K562 (cell line): ENCODE data around the gene TNK2. TPM values are rescaled to one million over a fixed set of nuclear protein-coding genes. Genes with fewer than 3 reads are reported as not detected.

Experiments
- ATAC-seq: fragments of 200-7000 bp; cut with Tn5 transposase; 3 replicates; pipeline ENCODE4 v1.9.1; 2020; ENCODE audit warnings: moderate library complexity
- BruUV-seq: library from RNA; stranded (reverse); fragments of 400-500 nt; replicated peaks from 2 replicates; lab custom pipeline; 2021; lab: Mats Ljungman, UMichigan
- CTCF ChIA-PET: fragments of 300-600 bp; formaldehyde crosslinking; extraction: SDS; loops from one replicate; lab custom pipeline; 2021; ENCODE audit warnings: low intra/inter-chr PET ratio; lab: Yijun Ruan, JAX
- POLR2A ChIA-PET: fragments of 300-600, 350-650 bp; sonication (Branson Sonifier 250); formaldehyde crosslinking; extraction: SDS; loops from one replicate; lab custom pipeline; 2021; ENCODE audit warnings: antibody characterized with exemption, inconsistent platforms; lab: Yijun Ruan, JAX
- DNase-seq, 4 experiments: peaks; one replicate each; pipeline versions ENCODE4 v3.0.0 to v3.0.0-alpha.2; 2011 to 2018; ENCODE audit warnings: low spot score in 3 of 4, mixed read lengths in 3 of 4; ENCODE audit errors: extremely low read depth in 1 of 4
- FAIRE-seq: peaks from 2 replicates; lab custom pipeline; 2011; peaks lifted over from hg19 to GRCh38; lab: Jason Lieb, UNC
- H2AFZ ChIP-seq: 2 replicates; pipeline ENCODE4 v1.6.0; 2011; ENCODE audit warnings: low read depth, low read length, control low read depth, inconsistent platforms
- H3K27ac ChIP-seq: fragments of 200-600 bp; 3 replicates; pipeline ENCODE4 v1.8.0; 2011; ENCODE audit warnings: low read depth, mild to moderate bottlenecking, control low read depth, inconsistent platforms, low read length, moderate library complexity, mixed read lengths; ENCODE audit errors: extremely low read depth
- H3K27me3 ChIP-seq, 2 experiments: fragments of 300-600 bp in 1 of 2; 2 replicates in 1 of 2; 3 replicates in 1 of 2; pipeline versions ENCODE4 v1.6.0 to v1.8.0; 2011; ENCODE audit warnings: inconsistent platforms in 2 of 2, low read length in 2 of 2, mild to moderate bottlenecking in 1 of 2, mixed read lengths in 1 of 2, moderate library complexity in 1 of 2; ENCODE audit not compliant: control insufficient read depth in 2 of 2, insufficient read depth in 2 of 2
- H3K36me3 ChIP-seq: fragments of 300-600 bp; 3 replicates; pipeline ENCODE4 v1.8.0; 2011; ENCODE audit warnings: mild to moderate bottlenecking, low read length, inconsistent platforms; ENCODE audit not compliant: control insufficient read depth, insufficient read depth
- H3K4me1 ChIP-seq, 2 experiments: fragments of 200-600 bp in 1 of 2; replicated peaks in 1 of 2; 2 replicates in 1 of 2; 3 replicates in 1 of 2; pipeline versions ENCODE4 v1.5.1 to v1.8.0; 2011; ENCODE audit warnings: inconsistent platforms in 2 of 2, low read length in 2 of 2, mild to moderate bottlenecking in 1 of 2, mixed read lengths in 1 of 2, moderate library complexity in 1 of 2; ENCODE audit not compliant: control insufficient read depth in 2 of 2, insufficient read depth in 2 of 2
- H3K4me2 ChIP-seq: 2 replicates; pipeline ENCODE4 v1.6.1; 2011; ENCODE audit warnings: low read length, control low read depth, inconsistent platforms, mixed read lengths; ENCODE audit not compliant: insufficient read depth
- H3K4me3 ChIP-seq: fragments of 200-600 bp; sonication (generic), shearing (Covaris generic); 2 replicates; pipeline ENCODE4 v1.5.1; 2016; ENCODE audit warnings: control low read depth, inconsistent platforms
- H3K79me2 ChIP-seq: fragments of 200-600 bp; 3 replicates; pipeline ENCODE4 v1.8.0; 2011; ENCODE audit warnings: low read length, inconsistent platforms; ENCODE audit not compliant: control insufficient read depth, insufficient read depth
- H3K9ac ChIP-seq, 2 experiments: 2 replicates each; pipeline versions ENCODE4 v1.6.0 to v1.6.1; 2011; ENCODE audit warnings: low read depth in 2 of 2, low read length in 2 of 2, control low read depth in 1 of 2, inconsistent platforms in 1 of 2, mild to moderate bottlenecking in 1 of 2, mixed read lengths in 1 of 2; ENCODE audit not compliant: insufficient read depth in 1 of 2
- H3K9me1 ChIP-seq: one replicate; pipeline ENCODE4 v1.6.0; 2011; ENCODE audit warnings: inconsistent platforms, mild to moderate bottlenecking, low read length, moderate library complexity; ENCODE audit not compliant: control insufficient read depth, insufficient read depth
- H3K9me3 ChIP-seq: replicated peaks from 2 replicates; pipeline ENCODE4 v1.5.1; 2011; ENCODE audit warnings: low read depth, low read length, inconsistent platforms; ENCODE audit not compliant: control insufficient read depth, insufficient read depth
- H4K20me1 ChIP-seq: replicated peaks from 2 replicates; pipeline ENCODE4 v1.6.1; 2011; ENCODE audit warnings: low read length, inconsistent platforms, mixed read lengths; ENCODE audit not compliant: control insufficient read depth, insufficient read depth
- HNRNPL ChIP-seq: fragments of 200-400 bp; formaldehyde crosslinking; IDR thresholded peaks from 2 replicates; pipeline ENCODE4 v1.6.1; 2017; ENCODE audit warnings: low read depth, mild to moderate bottlenecking, low read length
- NFIC ChIP-seq: fragments of 450-650 bp; IDR thresholded peaks from 2 replicates; pipeline ENCODE4 v1.6.1; 2017; ENCODE audit warnings: mild to moderate bottlenecking, inconsistent platforms
- NRF1 ChIP-seq, 2 experiments: fragments of 450-650 bp; IDR thresholded peaks in 1 of 2; conservative IDR thresholded peaks in 1 of 2; 2 replicates each; pipeline ENCODE4 v1.6.1; 2014; ENCODE audit warnings: mild to moderate bottlenecking in 2 of 2
- RAD51 ChIP-seq: fragments of 450-650 bp; IDR thresholded peaks from 2 replicates; pipeline ENCODE4 v1.7.1; 2016; ENCODE audit warnings: low read depth, mild to moderate bottlenecking, borderline replicate concordance
- TOE1 ChIP-seq, 2 experiments: fragments of 450-650 bp in 1 of 2; sonication (generic) in 1 of 2; formaldehyde crosslinking in 1 of 2; IDR thresholded peaks; 2 replicates each; pipeline versions ENCODE4 v1.7.1 to v1.8.0; 2016 to 2022; ENCODE audit warnings: borderline replicate concordance in 2 of 2, mild to moderate bottlenecking in 2 of 2, antibody characterized with exemption in 1 of 2, inconsistent platforms in 1 of 2, low read depth in 1 of 2, missing genetic modification reagents in 1 of 2, moderate library complexity in 1 of 2
- USF1 ChIP-seq: sonication (generic); formaldehyde crosslinking; IDR thresholded peaks from 2 replicates; pipeline ENCODE4 v1.9.0; 2022; ENCODE audit warnings: mild to moderate bottlenecking, missing genetic modification reagents
- USF2 ChIP-seq: sonication (generic); formaldehyde crosslinking; IDR thresholded peaks from 2 replicates; pipeline ENCODE4 v1.5.0; 2020; ENCODE audit warnings: missing genetic modification reagents
- WGBS: fragments of 100-300 bp; shearing (Covaris generic); methylation state at CpG from one replicate; pipeline ENCODE4 v1.1.6; 2016; ENCODE audit warnings: low coverage, mixed read lengths; ENCODE audit not compliant: insufficient coverage; ENCODE audit errors: missing lambda C conversion rate; 5-methylcytosine and 5-hydroxymethylcytosine counted together
- in situ Hi-C: fragments of 300-500 bp; cut with MboI; formaldehyde crosslinking; loops from 4 replicates; pipeline ENCODE4 v1.15.0; 2018; ENCODE audit warnings: inconsistent platforms, mixed read lengths
- intact Hi-C: fragments of 100-400 bp; cut with micrococcal nuclease; formaldehyde crosslinking; loops from 2 replicates; pipeline ENCODE4 v1.14.2; 2022
- polyA plus RNA-seq, 8 experiments: library from polyadenylated mRNA; depleted of rRNA in 4 of 8; stranded (reverse) in 5 of 8; unstranded in 3 of 8; fragments of >200 nt; fragmentation: Nextera tagmentation in 2 of 8; fragmentation: Illumina TruSeq in 1 of 8; extraction: Ambion mirVana in 2 of 8; extraction: Trizol in 1 of 8; gene quantifications; 2 replicates each; pipeline versions ENCODE4 v1.2.1 to v1.2.3, GENCODE V29; 2011 to 2014; ENCODE audit warnings: inconsistent platforms in 1 of 8, missing spikeins in 1 of 8
- total RNA-seq, 7 experiments: library from RNA; depleted of rRNA in 6 of 7; stranded (reverse); fragments of >200 nt in 6 of 7; fragmentation: Illumina TruSeq in 2 of 7; extraction: Trizol in 2 of 7; gene quantifications; 2 replicates each; pipeline versions ENCODE4 v1.2.1 to v1.2.3, GENCODE V29; 2011 to 2021; ENCODE audit warnings: low replicate concordance in 1 of 7
- TF ChIP-seq, protein P1 (sequence below), 2 experiments: fragments of 450-650 bp; formaldehyde crosslinking in 1 of 2; IDR thresholded peaks; 2 replicates each; pipeline versions ENCODE4 v1.4.0 to v1.6.1; 2014 to 2020; ENCODE audit warnings: mild to moderate bottlenecking in 2 of 2, borderline replicate concordance in 1 of 2, low read depth in 1 of 2
- TF ChIP-seq, protein P2 (sequence below): fragments of 450-650 bp; formaldehyde crosslinking; IDR thresholded peaks from 2 replicates; pipeline ENCODE4 v1.4.0; 2020; ENCODE audit warnings: mild to moderate bottlenecking, mixed read lengths

Gene TNK2
- total and polyA plus RNA-seq, 9 of the 15 experiments (the other 6 are each of a cell fraction or from before 2014, with no cell fraction given): 0.03 to 33.8 (median 6.5) TPM

DNA sequence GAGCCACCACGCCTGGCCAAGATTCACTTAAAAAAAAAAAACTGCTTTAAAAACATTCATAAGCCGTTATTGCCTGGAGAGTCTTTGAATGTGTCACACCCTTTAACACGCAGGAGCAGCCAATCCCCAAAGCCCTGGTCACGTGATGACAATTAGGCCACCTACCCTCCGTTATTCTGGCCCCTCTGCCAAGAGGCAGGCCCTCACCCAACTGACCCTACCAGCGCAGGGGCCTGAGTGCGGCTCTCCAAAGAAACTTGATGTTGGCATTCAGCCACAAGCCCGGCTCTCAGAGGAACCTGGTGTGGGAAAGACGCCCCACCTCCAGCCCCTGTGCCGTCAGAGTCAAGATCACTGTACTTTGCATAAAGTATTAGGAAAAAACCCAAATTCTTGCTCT, 85.1 kb downstream of the TNK2 start:
- ChIA-PET CTCF (interaction anchor here (0.6 kb wide), 1 partner anchor 32 kb away, joined by 3 read pairs; no protein-coding TSS in a partner anchor), POLR2A (interaction anchor here (1.0 kb wide), 1 partner anchor 8 kb away, joined by 5 read pairs; no protein-coding TSS in a partner anchor)
- Histone ChIP-seq H2AFZ (peak overlapping the region; percentile 25), H3K4me3 (no peak overlapping the region), H3K9ac (0 out of 4 replicates have a peak overlapping the region, but pooled peaks of 1 of the 2 experiments have one; percentile 72), H3K4me2 (peak overlapping the region; percentile 24; the same call in 1 of the 2 replicates), H3K9me3 (no peaks in the 10 kb centered on the region), H3K79me2 (no peaks in the 10 kb centered on the region), H3K36me3 (no peaks in the 10 kb centered on the region), H3K27me3 (peaks cover 9 to 23% of the 10 kb centered on the region in 2 experiments), H3K4me1 (peaks cover 0 to 37% of the 10 kb centered on the region in 2 experiments; a peak in 2 of 5 replicates), H3K9me1 (peaks cover 2% of the 10 kb centered on the region), H4K20me1 (no peaks in the 10 kb centered on the region), H3K27ac (no peak overlapping the region)
- DNase-seq (peak in 1 of 4 experiments; percentile 48), ATAC-seq (peak; percentile 30), FAIRE-seq (no peak)
- whole genome bisulfite sequencing: 21% methylated on average over 10 of the region's 10 CpGs
- in situ Hi-C loops: no loop called here
- no TSS peak for BruUV-seq
- intact Hi-C loops: no loop called here
- TF ChIP-seq, protein P1, sequence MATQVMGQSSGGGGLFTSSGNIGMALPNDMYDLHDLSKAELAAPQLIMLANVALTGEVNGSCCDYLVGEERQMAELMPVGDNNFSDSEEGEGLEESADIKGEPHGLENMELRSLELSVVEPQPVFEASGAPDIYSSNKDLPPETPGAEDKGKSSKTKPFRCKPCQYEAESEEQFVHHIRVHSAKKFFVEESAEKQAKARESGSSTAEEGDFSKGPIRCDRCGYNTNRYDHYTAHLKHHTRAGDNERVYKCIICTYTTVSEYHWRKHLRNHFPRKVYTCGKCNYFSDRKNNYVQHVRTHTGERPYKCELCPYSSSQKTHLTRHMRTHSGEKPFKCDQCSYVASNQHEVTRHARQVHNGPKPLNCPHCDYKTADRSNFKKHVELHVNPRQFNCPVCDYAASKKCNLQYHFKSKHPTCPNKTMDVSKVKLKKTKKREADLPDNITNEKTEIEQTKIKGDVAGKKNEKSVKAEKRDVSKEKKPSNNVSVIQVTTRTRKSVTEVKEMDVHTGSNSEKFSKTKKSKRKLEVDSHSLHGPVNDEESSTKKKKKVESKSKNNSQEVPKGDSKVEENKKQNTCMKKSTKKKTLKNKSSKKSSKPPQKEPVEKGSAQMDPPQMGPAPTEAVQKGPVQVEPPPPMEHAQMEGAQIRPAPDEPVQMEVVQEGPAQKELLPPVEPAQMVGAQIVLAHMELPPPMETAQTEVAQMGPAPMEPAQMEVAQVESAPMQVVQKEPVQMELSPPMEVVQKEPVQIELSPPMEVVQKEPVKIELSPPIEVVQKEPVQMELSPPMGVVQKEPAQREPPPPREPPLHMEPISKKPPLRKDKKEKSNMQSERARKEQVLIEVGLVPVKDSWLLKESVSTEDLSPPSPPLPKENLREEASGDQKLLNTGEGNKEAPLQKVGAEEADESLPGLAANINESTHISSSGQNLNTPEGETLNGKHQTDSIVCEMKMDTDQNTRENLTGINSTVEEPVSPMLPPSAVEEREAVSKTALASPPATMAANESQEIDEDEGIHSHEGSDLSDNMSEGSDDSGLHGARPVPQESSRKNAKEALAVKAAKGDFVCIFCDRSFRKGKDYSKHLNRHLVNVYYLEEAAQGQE (IDR thresholded peaks at IDR 0.05; ENCODE audit: borderline replicate concordance): peak; percentile 15; the same call in 1 of the 2 replicates
- TF ChIP-seq, protein P1 (CRISPR knock-in tag; IDR thresholded peaks at IDR 0.05; ENCODE audit: low read depth): no peak
- TF ChIP-seq NFIC: peak; percentile 63
- peak; percentile 77 for TF ChIP-seq USF2 (CRISPR knock-in tag)
- TF ChIP-seq TOE1 (IDR thresholded peaks at IDR 0.05; ENCODE audit: borderline replicate concordance): peak; percentile 87; the same call in 1 of the 2 replicates
- no peak for TF ChIP-seq TOE1 (CRISPR knock-in tag; IDR thresholded peaks at IDR 0.05; ENCODE audit: borderline replicate concordance, low read depth)
- no peak for TF ChIP-seq HNRNPL
- peak in 1 of 2 experiments; percentile 22; a peak in 1 of 4 replicates for TF ChIP-seq NRF1 (conservative IDR thresholded peaks at IDR 0.05 in 1 of 2, IDR thresholded peaks at IDR 0.05 in 1 of 2)
- peak; percentile 83 for TF ChIP-seq USF1 (CRISPR knock-in tag)
- TF ChIP-seq, protein P2, sequence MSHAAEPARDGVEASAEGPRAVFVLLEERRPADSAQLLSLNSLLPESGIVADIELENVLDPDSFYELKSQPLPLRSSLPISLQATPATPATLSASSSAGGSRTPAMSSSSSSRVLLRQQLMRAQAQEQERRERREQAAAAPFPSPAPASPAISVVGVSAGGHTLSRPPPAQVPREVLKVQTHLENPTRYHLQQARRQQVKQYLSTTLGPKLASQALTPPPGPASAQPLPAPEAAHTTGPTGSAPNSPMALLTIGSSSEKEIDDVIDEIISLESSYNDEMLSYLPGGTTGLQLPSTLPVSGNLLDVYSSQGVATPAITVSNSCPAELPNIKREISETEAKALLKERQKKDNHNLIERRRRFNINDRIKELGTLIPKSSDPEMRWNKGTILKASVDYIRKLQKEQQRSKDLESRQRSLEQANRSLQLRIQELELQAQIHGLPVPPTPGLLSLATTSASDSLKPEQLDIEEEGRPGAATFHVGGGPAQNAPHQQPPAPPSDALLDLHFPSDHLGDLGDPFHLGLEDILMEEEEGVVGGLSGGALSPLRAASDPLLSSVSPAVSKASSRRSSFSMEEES: peak; percentile 88
- TF ChIP-seq RAD51: peak; percentile 93
